A549 treated with dexamethasone at 1 μM for 4 hours (cell line): ENCODE data around the gene CD163L1. TPM values are rescaled to one million over a fixed set of nuclear protein-coding genes. Genes with fewer than 3 reads are reported as not detected.

Experiments
- total RNA-seq: library from RNA; stranded (reverse); fragments of 200-300 nt; extraction: Qiagen RNA extraction; gene quantifications from 5 replicates; pipeline ENCODE4 v1.2.3, GENCODE V29; 2022

Gene CD163L1
- 0.23 to 0.61 TPM (median 0.36 TPM) in 5 replicates for total RNA-seq

DNA sequence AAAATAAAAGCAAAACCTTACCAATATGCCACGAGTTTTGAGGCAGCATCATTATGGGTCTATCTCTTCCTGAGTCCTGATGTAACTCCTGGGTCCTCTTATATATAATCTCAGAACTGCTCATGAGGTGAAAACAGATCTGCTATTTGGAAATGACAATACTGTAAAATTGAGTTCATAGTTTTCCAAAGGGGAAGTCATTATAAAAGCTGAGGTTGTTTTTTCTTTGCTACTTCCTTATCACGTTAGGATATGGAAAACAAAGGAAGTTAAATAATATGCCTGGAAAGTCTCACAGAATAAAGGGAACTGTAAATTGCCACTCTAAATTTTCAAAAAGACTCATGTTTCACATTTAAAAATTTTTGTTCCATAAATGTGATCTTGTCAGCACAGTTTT lies at the start of gene CD163L1:
Gene CD163L1, minus strand, starts transcription at position 78 of the 400 bp plus-strand sequence. Its CDS starts 26 bp downstream, at position 52.

Other genes with a start within 250 kb of the CD163L1 start
- not detected in 5 replicates for gene ACSM4, start 140.1 kb downstream of the CD163L1 start, total RNA-seq
- gene CD163, start 59.6 kb upstream of the CD163L1 start, total RNA-seq: 0.06 to 0.21 TPM (median 0.13 TPM) in 4 of 5 replicates, not detected in the other
- not detected in 5 replicates for gene APOBEC1, start 221.8 kb upstream of the CD163L1 start, total RNA-seq